Fibroblast of the aortic adventitia (primary cell): Measurements from ENCODE around the gene GEMIN4. TPM values are rescaled to one million over a fixed set of nuclear protein-coding genes. Genes with fewer than 3 reads are reported as not detected.
A peak's percentile ranks its signal among the peaks of the same experiment; 100 is the strongest.

ENCODE experiments used
- DNase-seq: peaks from one replicate; pipeline ENCODE4 v3.0.0-alpha.2; 2010; ENCODE audit warnings: low read depth
- H3K4me3 ChIP-seq: 2 replicates; pipeline ENCODE4 v1.5.1; 2011; ENCODE audit warnings: low read depth, mild to moderate bottlenecking, control low read depth, low read length, moderate library complexity
- CTCF ChIP-seq: IDR thresholded peaks from 2 replicates; pipeline ENCODE4 v1.5.1; 2011; ENCODE audit warnings: mild to moderate bottlenecking, low read length, control low read depth, inconsistent platforms; ENCODE audit not compliant: insufficient read depth
- total RNA-seq: library from RNA; depleted of rRNA; stranded (reverse); fragments of >200 nt; gene quantifications from 2 replicates; pipeline ENCODE4 v1.2.3, GENCODE V29; 2012; ENCODE audit warnings: low replicate concordance

The GEMIN4 gene
- total RNA-seq, 1 donor = 16.7 TPM

GRCh38 chr17:708132-708531, 43.9 kb downstream of the GEMIN4 start:
- no peak for DNase-seq
- TF ChIP-seq CTCF = no peak
- H3K4me3 ChIP-seq = no peak overlapping the region

- no peak for DNase-seq
- no peak overlapping the region for H3K4me3 ChIP-seq
- no peak for TF ChIP-seq CTCF
Observed at GRCh38 chr17:705863-706262, 46.2 kb downstream of the GEMIN4 start.

GRCh38 chr17:705011-705410, 47.1 kb downstream of the GEMIN4 start:
- H3K4me3 ChIP-seq = no peak overlapping the region
- no peak for DNase-seq
- no peak for TF ChIP-seq CTCF

GRCh38 chr17:704111-704864, 47.8 kb downstream of the GEMIN4 start:
- TF ChIP-seq CTCF = no peak
- DNase-seq = no peak

GRCh38 chr17:703081-703875, 48.8 kb downstream of the GEMIN4 start:
- no peak for DNase-seq
- no peak for TF ChIP-seq CTCF
- H3K4me3 ChIP-seq = no peak overlapping the region

More at GRCh38 chr17:704111-704864, 47.8 kb downstream of the GEMIN4 start:
- no peak overlapping the region for H3K4me3 ChIP-seq

- DNase-seq = peak; percentile 61
- TF ChIP-seq CTCF = peak; percentile 47
- no peak overlapping the region for H3K4me3 ChIP-seq
Observed at GRCh38 chr17:700504-701094, 51.5 kb downstream of the GEMIN4 start.
